SK-N-MC (cell line): ENCODE results near the gene STMN1.
"Not testable (repeated sequence)": the region's sequence is repeated elsewhere in the genome, so short reads cannot be mapped to it uniquely, and the experiment has no call there.

ENCODE experiments used
- DNase-seq: peaks from one replicate; pipeline ENCODE4 v3.0.0-alpha.2; 2011; ENCODE audit warnings: low read depth, low spot score
- H3K27ac ChIP-seq: fragments of 200-600 bp; sonication (generic); 2 replicates; pipeline ENCODE4 v1.5.1; 2016; ENCODE audit warnings: mixed run types
- H3K36me3 ChIP-seq: fragments of 200-600 bp; sonication (generic); 2 replicates; pipeline ENCODE4 v1.6.1; 2017; ENCODE audit warnings: antibody characterized with exemption, low read length, mixed read lengths; ENCODE audit not compliant: insufficient read depth
- H3K4me3 ChIP-seq: fragments of 200-600 bp; sonication (generic); 2 replicates; pipeline ENCODE4 v1.5.1; 2016
- H3K9ac ChIP-seq: fragments of 200-600 bp; sonication (generic); 2 replicates; pipeline ENCODE4 v1.8.0; 2017; ENCODE audit warnings: mixed run types, mixed read lengths; ENCODE audit not compliant: insufficient read length
- H3K9me3 ChIP-seq: fragments of 200-600 bp; sonication (generic); 2 replicates; pipeline ENCODE4 v1.6.1; 2017; ENCODE audit warnings: low read depth, mild to moderate bottlenecking, antibody characterized with exemption, low read length, moderate library complexity, mixed read lengths
- EZH2 ChIP-seq: fragments of 200-600 bp; sonication (generic); IDR thresholded peaks from one replicate; pipeline ENCODE4 v1.6.1; 2017; ENCODE audit warnings: antibody characterized with exemption
- FOXP2 ChIP-seq: optimal IDR thresholded peaks from 2 replicates; pipeline ENCODE3; 2011; ENCODE audit warnings: mild to moderate bottlenecking, moderate library complexity; ENCODE audit not compliant: insufficient read depth; ENCODE audit errors: extremely low read length, control extremely low read depth
- POLR2AphosphoS5 ChIP-seq: IDR thresholded peaks from 2 replicates; pipeline ENCODE4 v1.6.1; 2012; ENCODE audit warnings: mild to moderate bottlenecking, low read depth, low read length, borderline replicate concordance

Gene STMN1

GRCh38 chr1:25936947-25937346 lies 30.7 kb upstream of the STMN1 start:
- no peaks in the 10 kb centered on the region for H3K9me3 ChIP-seq
- no peak overlapping the region for H3K9ac ChIP-seq
- H3K4me3 ChIP-seq: no peak overlapping the region
- DNase-seq: no peak
- TF ChIP-seq FOXP2 (no peak), EZH2 (no peak), POLR2AphosphoS5 (no peak)
- H3K36me3 ChIP-seq: no peaks in the 10 kb centered on the region
- no peak overlapping the region for H3K27ac ChIP-seq

- Histone ChIP-seq H3K9ac (no peak overlapping the region), H3K27ac (no peak overlapping the region), H3K36me3 (no peaks in the 10 kb centered on the region), H3K9me3 (no peaks in the 10 kb centered on the region), H3K4me3 (no peak overlapping the region)
- no peak for DNase-seq
- TF ChIP-seq POLR2AphosphoS5 (no peak), FOXP2 (no peak), EZH2 (no peak)
Measured at GRCh38 chr1:25933479-25934365, 27.5 kb upstream of the STMN1 start.

GRCh38 chr1:25932811-25933400 lies 26.7 kb upstream of the STMN1 start:
- H3K4me3 ChIP-seq, H3K36me3 ChIP-seq, H3K9me3 ChIP-seq, DNase-seq, H3K9ac ChIP-seq, H3K27ac ChIP-seq: not testable (repeated sequence)

DNA sequence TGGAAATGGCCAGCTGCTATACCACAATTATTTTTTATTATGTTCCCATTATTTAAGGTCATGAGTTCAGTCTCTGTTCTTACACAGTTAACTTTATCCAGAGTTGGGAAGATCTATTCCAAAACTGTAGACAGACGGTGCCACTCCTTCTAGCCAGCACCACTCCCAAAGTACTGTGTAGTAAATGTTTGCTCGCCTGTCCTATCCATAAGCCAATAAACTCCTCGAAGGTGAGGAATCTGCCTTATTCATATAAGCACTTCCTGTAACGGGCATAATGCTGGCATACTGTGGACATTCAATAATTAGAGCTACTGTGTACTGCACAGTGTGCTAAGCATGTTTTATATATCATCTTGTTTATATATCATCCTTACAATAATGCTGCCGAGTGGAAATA lies 26.1 kb upstream of the STMN1 start:
- H3K36me3 ChIP-seq: no peaks in the 10 kb centered on the region
- DNase-seq: no peak
- no peak overlapping the region for H3K27ac ChIP-seq
- H3K4me3 ChIP-seq: no peak overlapping the region
- H3K9ac ChIP-seq: no peak overlapping the region
- H3K9me3 ChIP-seq: no peaks in the 10 kb centered on the region
- TF ChIP-seq FOXP2 (no peak), POLR2AphosphoS5 (no peak), EZH2 (no peak)

GRCh38 chr1:25929016-25929415 lies 22.8 kb upstream of the STMN1 start:
- Histone ChIP-seq H3K9ac (no peak overlapping the region), H3K27ac (no peak overlapping the region), H3K36me3 (no peaks in the 10 kb centered on the region), H3K9me3 (no peaks in the 10 kb centered on the region), H3K4me3 (no peak overlapping the region)
- no peak for DNase-seq
- TF ChIP-seq FOXP2: no peak
- TF ChIP-seq EZH2: no peak
- no peak for TF ChIP-seq POLR2AphosphoS5

- Histone ChIP-seq H3K9ac (no peak overlapping the region), H3K27ac (no peak overlapping the region), H3K4me3 (no peak overlapping the region), H3K9me3 (no peaks in the 10 kb centered on the region), H3K36me3 (no peaks in the 10 kb centered on the region)
- DNase-seq: no peak
- no peak for TF ChIP-seq EZH2
- TF ChIP-seq FOXP2: no peak
- no peak for TF ChIP-seq POLR2AphosphoS5
Measured at GRCh38 chr1:25927521-25928265, 21.5 kb upstream of the STMN1 start.

- Histone ChIP-seq H3K27ac (no peak overlapping the region), H3K36me3 (no peaks in the 10 kb centered on the region), H3K9ac (no peak overlapping the region), H3K4me3 (no peak overlapping the region), H3K9me3 (no peaks in the 10 kb centered on the region)
- no peak for TF ChIP-seq EZH2
- no peak for TF ChIP-seq POLR2AphosphoS5
- no peak for TF ChIP-seq FOXP2
- DNase-seq: no peak
Measured at GRCh38 chr1:25926731-25927496, 20.7 kb upstream of the STMN1 start.

GRCh38 chr1:25924454-25924853 lies 18.2 kb upstream of the STMN1 start:
- no peak for DNase-seq
- no peak for TF ChIP-seq FOXP2
- no peak for TF ChIP-seq POLR2AphosphoS5
- TF ChIP-seq EZH2: no peak
- H3K9ac ChIP-seq: no peak overlapping the region
- no peak overlapping the region for H3K4me3 ChIP-seq
- H3K27ac ChIP-seq: no peak overlapping the region
- H3K9me3 ChIP-seq: no peaks in the 10 kb centered on the region
- H3K36me3 ChIP-seq: no peaks in the 10 kb centered on the region
